ENCODE results near the gene LHFPL3. TPM values are rescaled to one million over a fixed set of nuclear protein-coding genes. Genes with fewer than 3 reads are reported as not detected.

LHFPL3 gene
- total RNA-seq, 1 experiment from 2014 or later: not detected

GRCh38 chr7:104529567-104529966, 201.2 kb downstream of the LHFPL3 start:
- POLR2A ChIA-PET: no interaction called here
- Histone ChIP-seq H4K20me1 (ENCODE audit: insufficient read depth) (no peaks in the 10 kb centered on the region), H3K4me1 (ENCODE audit: control insufficient read depth in 1 of 2, insufficient read depth in 2 of 2, low read length in 2 of 2) (no peaks in the 10 kb centered on the region), H3K9me3 (ENCODE audit: control insufficient read depth in 1 of 2, insufficient read depth in 1 of 2, low read depth in 1 of 2, low read length in 2 of 2) (no peaks in the 10 kb centered on the region), H3K27ac (ENCODE audit: low read depth, low read length) (no peak overlapping the region), H3K4me2 (ENCODE audit: low read length) (no peak overlapping the region), H3K27me3 (ENCODE audit: insufficient read depth, low read length) (no peaks in the 10 kb centered on the region), H3K9me2 (ENCODE audit: insufficient read depth) (no peaks in the 10 kb centered on the region), H3K36me3 (ENCODE audit: control insufficient read depth in 1 of 2, insufficient read depth in 2 of 2, low read length in 2 of 2) (no peaks in the 10 kb centered on the region), H3K9ac (ENCODE audit: low read length) (no peak overlapping the region), H3K79me2 (ENCODE audit: insufficient read depth, low read length) (no peaks in the 10 kb centered on the region), H3K4me3 (replicated peaks in 1 of 2; ENCODE audit: low read depth in 1 of 2, low read length in 2 of 2) (no peak overlapping the region), H2AFZ (ENCODE audit: low read depth, low read length, poor library complexity, severe bottlenecking) (no peak overlapping the region)
- BruUV-seq (replicated peaks): no TSS peak
- TF ChIP-seq MAX (IDR thresholded peaks at IDR 0.05) (no peak), POLR2A (IDR thresholded peaks at IDR 0.05; ENCODE audit: borderline replicate concordance, extremely low read depth, insufficient read depth, insufficient read length) (no peak), JUND (IDR thresholded peaks at IDR 0.05) (no peak), TCF7L2 (IDR thresholded peaks at IDR 0.05; ENCODE audit: borderline replicate concordance, extremely low read depth, insufficient read depth, insufficient read length) (no peak), SP1 (IDR thresholded peaks at IDR 0.05; ENCODE audit: low read depth) (no peak), REST (IDR thresholded peaks at IDR 0.05; ENCODE audit: low read depth) (no peak), ELF1 (IDR thresholded peaks at IDR 0.05; ENCODE audit: borderline replicate concordance, low read depth) (no peak), ZBTB33 (IDR thresholded peaks at IDR 0.05; ENCODE audit: extremely low read depth, insufficient replicate concordance, low read length) (no peak), YY1 (IDR thresholded peaks at IDR 0.05; ENCODE audit: extremely low read depth, insufficient replicate concordance, low read depth, low read length) (no peak)
- RAD21 ChIA-PET (ENCODE audit: low non-redundant PET in 1 of 2, low total read pairs in 2 of 2, uncharacterized antibody in 2 of 2, unreplicated experiment in 2 of 2): no interaction called here
- CTCF ChIA-PET: no interaction called here
- no peak for DNase-seq (ENCODE audit: low read depth, low spot score)
- intact Hi-C loops (cut with micrococcal nuclease): no loop called here
- ATAC-seq: no peak
